Osteoblast (primary cell): Measurements from ENCODE around the gene CLUH. TPM values are rescaled to one million over a fixed set of nuclear protein-coding genes. Genes with fewer than 3 reads are reported as not detected.

Source experiments
- DNase-seq: peaks from one replicate; pipeline ENCODE4 v3.0.0; 2011; ENCODE audit warnings: low spot score, mixed read lengths; ENCODE audit not compliant: insufficient read length; ENCODE audit errors: missing footprints
- H2AFZ ChIP-seq: 2 replicates; pipeline ENCODE4 v1.6.0; 2011; ENCODE audit warnings: mild to moderate bottlenecking, low read length
- H3K27ac ChIP-seq: 2 replicates; pipeline ENCODE4 v1.5.1; 2011; ENCODE audit warnings: mild to moderate bottlenecking, low read depth, low read length, moderate library complexity
- H3K27me3 ChIP-seq: 2 replicates; pipeline ENCODE4 v1.6.0; 2012; ENCODE audit warnings: mild to moderate bottlenecking, control low read depth, inconsistent platforms, low read length, moderate library complexity; ENCODE audit not compliant: insufficient read depth
- H3K36me3 ChIP-seq: 2 replicates; pipeline ENCODE4 v1.5.1; 2011; ENCODE audit warnings: mild to moderate bottlenecking, low read length, control low read depth, moderate library complexity; ENCODE audit not compliant: insufficient read depth
- H3K4me1 ChIP-seq: 2 replicates; pipeline ENCODE4 v1.5.1; 2011; ENCODE audit warnings: mild to moderate bottlenecking, low read length, control low read depth, moderate library complexity; ENCODE audit not compliant: insufficient read depth
- H3K4me2 ChIP-seq: 2 replicates; pipeline ENCODE4 v1.6.0; 2011; ENCODE audit warnings: mild to moderate bottlenecking, low read length; ENCODE audit not compliant: insufficient read depth
- H3K4me3 ChIP-seq: fragments of 200-600 bp; sonication (generic); 3 replicates; pipeline ENCODE4 v1.5.1; 2012; ENCODE audit warnings: mild to moderate bottlenecking, low read length, inconsistent platforms; ENCODE audit not compliant: insufficient read depth
- H3K79me2 ChIP-seq: 2 replicates; pipeline ENCODE4 v1.6.0; 2012; ENCODE audit warnings: mild to moderate bottlenecking, low read length, control low read depth, inconsistent platforms; ENCODE audit not compliant: insufficient read depth
- H3K9me3 ChIP-seq: 2 replicates; pipeline ENCODE4 v1.5.1; 2011; ENCODE audit warnings: low read depth, low read length, control low read depth
- H4K20me1 ChIP-seq: 2 replicates; pipeline ENCODE4 v1.6.0; 2012; ENCODE audit warnings: mild to moderate bottlenecking, low read length, control low read depth; ENCODE audit not compliant: insufficient read depth
- total RNA-seq: library from RNA; depleted of rRNA; stranded (reverse); fragments of >200 nt; gene quantifications from 2 replicates; pipeline ENCODE4 v1.2.3, GENCODE V29; 2012
- TF ChIP-seq, protein P1 (sequence below): IDR thresholded peaks from 2 replicates; pipeline ENCODE4 v1.5.1; 2011; ENCODE audit warnings: mild to moderate bottlenecking, low read depth, low read length, moderate library complexity; ENCODE audit errors: extremely low read depth

The CLUH gene
- total RNA-seq, 1 donor = 41.6 TPM

DNA sequence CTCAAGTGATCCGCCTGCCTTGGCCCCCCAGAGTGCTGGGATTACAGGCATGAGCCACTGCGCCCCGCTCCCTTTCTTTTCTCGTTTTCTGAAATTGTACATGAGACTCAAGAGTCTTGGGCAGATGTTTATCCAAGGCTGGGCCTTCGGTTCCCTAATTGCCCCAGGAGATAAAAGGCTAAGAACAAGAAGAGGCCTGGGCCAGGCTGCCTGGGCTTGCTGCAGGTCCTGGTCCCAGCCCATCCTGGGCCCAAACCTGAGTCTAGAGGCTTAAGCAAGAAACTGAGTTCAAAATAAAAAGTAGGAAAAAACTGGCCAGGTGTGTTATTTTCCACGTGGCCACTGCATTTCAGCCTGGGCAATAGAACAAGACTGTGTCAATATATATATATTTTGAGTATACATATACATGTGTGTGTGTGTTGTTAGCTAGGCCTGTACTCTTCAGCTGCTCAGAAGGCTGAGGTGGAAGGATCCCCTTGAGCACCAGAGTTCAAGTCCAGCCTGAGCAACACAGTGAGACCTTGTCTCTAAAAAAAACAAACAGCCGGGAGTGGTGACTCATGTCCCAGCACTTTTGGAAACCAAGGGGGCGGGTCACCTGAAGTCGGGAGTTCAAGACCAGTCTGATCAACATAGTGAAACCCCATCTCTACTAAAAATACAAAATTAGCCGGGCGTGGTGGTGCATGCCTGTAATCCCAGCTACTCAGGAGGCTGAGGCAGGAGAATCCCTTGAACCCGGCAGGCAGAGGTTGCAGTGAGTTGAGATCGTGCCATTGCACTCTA is 6.8 kb upstream of the CLUH start:
- H3K27ac ChIP-seq = no peak overlapping the region
- peak; percentile 46 for DNase-seq
- no peaks in the 10 kb centered on the region for H3K4me1 ChIP-seq
- H4K20me1 ChIP-seq = no peaks in the 10 kb centered on the region
- no peaks in the 10 kb centered on the region for H3K9me3 ChIP-seq
- no peaks in the 10 kb centered on the region for H3K79me2 ChIP-seq
- TF ChIP-seq, protein P1, sequence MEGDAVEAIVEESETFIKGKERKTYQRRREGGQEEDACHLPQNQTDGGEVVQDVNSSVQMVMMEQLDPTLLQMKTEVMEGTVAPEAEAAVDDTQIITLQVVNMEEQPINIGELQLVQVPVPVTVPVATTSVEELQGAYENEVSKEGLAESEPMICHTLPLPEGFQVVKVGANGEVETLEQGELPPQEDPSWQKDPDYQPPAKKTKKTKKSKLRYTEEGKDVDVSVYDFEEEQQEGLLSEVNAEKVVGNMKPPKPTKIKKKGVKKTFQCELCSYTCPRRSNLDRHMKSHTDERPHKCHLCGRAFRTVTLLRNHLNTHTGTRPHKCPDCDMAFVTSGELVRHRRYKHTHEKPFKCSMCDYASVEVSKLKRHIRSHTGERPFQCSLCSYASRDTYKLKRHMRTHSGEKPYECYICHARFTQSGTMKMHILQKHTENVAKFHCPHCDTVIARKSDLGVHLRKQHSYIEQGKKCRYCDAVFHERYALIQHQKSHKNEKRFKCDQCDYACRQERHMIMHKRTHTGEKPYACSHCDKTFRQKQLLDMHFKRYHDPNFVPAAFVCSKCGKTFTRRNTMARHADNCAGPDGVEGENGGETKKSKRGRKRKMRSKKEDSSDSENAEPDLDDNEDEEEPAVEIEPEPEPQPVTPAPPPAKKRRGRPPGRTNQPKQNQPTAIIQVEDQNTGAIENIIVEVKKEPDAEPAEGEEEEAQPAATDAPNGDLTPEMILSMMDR = no peak
- no peaks in the 10 kb centered on the region for H3K36me3 ChIP-seq
- no peak overlapping the region for H3K4me2 ChIP-seq
- H2AFZ ChIP-seq = no peak overlapping the region
- H3K4me3 ChIP-seq = no peak overlapping the region
- peaks cover 14% of the 10 kb centered on the region for H3K27me3 ChIP-seq

- Histone ChIP-seq H3K4me1 (peaks cover 7% of the 10 kb centered on the region), H3K4me2 (no peak overlapping the region), H3K27ac (no peak overlapping the region), H3K9me3 (no peaks in the 10 kb centered on the region), H3K36me3 (no peaks in the 10 kb centered on the region), H2AFZ (no peak overlapping the region), H4K20me1 (no peaks in the 10 kb centered on the region), H3K4me3 (no peak overlapping the region), H3K27me3 (no peaks in the 10 kb centered on the region), H3K79me2 (peaks cover 3% of the 10 kb centered on the region)
- peak; percentile 8 for DNase-seq
- TF ChIP-seq, protein P1 = no peak
These were observed 5.1 kb upstream of the CLUH start for GRCh38 chr17:2716649-2717048.

DNA sequence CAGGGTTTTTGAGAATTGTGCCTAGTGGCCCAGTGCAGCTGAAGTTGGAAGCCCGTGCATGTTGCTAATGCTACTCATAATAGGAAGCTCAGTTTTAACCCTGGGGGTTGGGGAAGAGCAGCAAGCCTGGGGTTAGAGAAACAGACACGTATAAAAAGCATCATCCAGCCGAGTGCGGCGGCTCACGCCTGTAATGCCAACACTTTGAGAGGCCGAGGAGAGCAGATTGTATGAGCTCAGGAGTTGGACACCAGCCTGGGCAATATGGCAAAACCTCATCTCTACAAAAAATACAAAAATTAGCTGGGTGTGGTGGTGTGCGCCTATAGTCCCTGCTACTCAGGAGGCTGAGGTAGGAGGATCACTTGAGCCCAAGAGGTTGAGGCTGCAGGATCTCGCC is 2.3 kb upstream of the CLUH start:
- Histone ChIP-seq H3K79me2 (peaks cover 27% of the 10 kb centered on the region), H4K20me1 (peaks cover 21% of the 10 kb centered on the region), H3K36me3 (no peaks in the 10 kb centered on the region), H3K27ac (no peak overlapping the region), H2AFZ (no peak overlapping the region), H3K4me3 (no peak overlapping the region), H3K27me3 (no peaks in the 10 kb centered on the region), H3K4me1 (peaks cover 26% of the 10 kb centered on the region), H3K4me2 (no peak overlapping the region), H3K9me3 (no peaks in the 10 kb centered on the region)
- TF ChIP-seq, protein P1 = no peak
- peak; percentile 47 for DNase-seq

- H3K4me1 ChIP-seq = peaks cover 40% of the 10 kb centered on the region
- peaks cover 32% of the 10 kb centered on the region for H4K20me1 ChIP-seq
- TF ChIP-seq, protein P1 = no peak
- H3K79me2 ChIP-seq = peaks cover 41% of the 10 kb centered on the region
- H2AFZ ChIP-seq = peak overlapping the region; percentile 97
- H3K4me3 ChIP-seq = peak overlapping the region; percentile 87
- no peaks in the 10 kb centered on the region for H3K36me3 ChIP-seq
- peak overlapping the region; percentile 98 for H3K4me2 ChIP-seq
- H3K27me3 ChIP-seq = no peaks in the 10 kb centered on the region
- no peak overlapping the region for H3K27ac ChIP-seq
- peak; percentile 87 for DNase-seq
- H3K9me3 ChIP-seq = no peaks in the 10 kb centered on the region
These were observed 908 bp upstream of the CLUH start for GRCh38 chr17:2712300-2713043.
